H1 (cell line): ENCODE measurements around the gene SNED1.

ENCODE experiments used
- ATF2 ChIP-seq: IDR thresholded peaks from 2 replicates; pipeline ENCODE4 v1.6.1; 2012; ENCODE audit warnings: low read length, inconsistent platforms
- CTCF ChIP-seq, 3 experiments: IDR thresholded peaks; 1 replicate in 2 of 3; 2 replicates in 1 of 3; pipeline versions ENCODE4 v1.5.1 to v1.6.1; 2011; ENCODE audit warnings: low read length in 3 of 3, mild to moderate bottlenecking in 3 of 3, inconsistent platforms in 2 of 3, low read depth in 1 of 3, moderate library complexity in 1 of 3; ENCODE audit not compliant: insufficient read depth in 1 of 3; ENCODE audit errors: control extremely low read depth in 1 of 3
- EGR1 ChIP-seq: IDR thresholded peaks from 2 replicates; pipeline ENCODE4 v1.6.1; 2011; ENCODE audit warnings: low read depth, low read length, borderline replicate concordance
- POLR2A ChIP-seq, 2 experiments: IDR thresholded peaks; 1 replicate in 1 of 2; 2 replicates in 1 of 2; pipeline ENCODE4 v1.6.1; 2011; ENCODE audit warnings: low read depth in 2 of 2, low read length in 2 of 2, mild to moderate bottlenecking in 2 of 2; ENCODE audit errors: control extremely low read depth in 1 of 2
- RAD21 ChIP-seq, 2 experiments: IDR thresholded peaks in 1 of 2; conservative IDR thresholded peaks in 1 of 2; 2 replicates each; pipeline ENCODE4 v1.6.1; 2011; ENCODE audit warnings: low read depth in 2 of 2, low read length in 2 of 2, improper control_type of control experiment in 1 of 2, inconsistent platforms in 1 of 2, mild to moderate bottlenecking in 1 of 2, moderate library complexity in 1 of 2
- YY1 ChIP-seq: IDR thresholded peaks from 2 replicates; pipeline ENCODE4 v1.6.1; 2011; ENCODE audit warnings: low read depth, mild to moderate bottlenecking, low read length

DNA sequence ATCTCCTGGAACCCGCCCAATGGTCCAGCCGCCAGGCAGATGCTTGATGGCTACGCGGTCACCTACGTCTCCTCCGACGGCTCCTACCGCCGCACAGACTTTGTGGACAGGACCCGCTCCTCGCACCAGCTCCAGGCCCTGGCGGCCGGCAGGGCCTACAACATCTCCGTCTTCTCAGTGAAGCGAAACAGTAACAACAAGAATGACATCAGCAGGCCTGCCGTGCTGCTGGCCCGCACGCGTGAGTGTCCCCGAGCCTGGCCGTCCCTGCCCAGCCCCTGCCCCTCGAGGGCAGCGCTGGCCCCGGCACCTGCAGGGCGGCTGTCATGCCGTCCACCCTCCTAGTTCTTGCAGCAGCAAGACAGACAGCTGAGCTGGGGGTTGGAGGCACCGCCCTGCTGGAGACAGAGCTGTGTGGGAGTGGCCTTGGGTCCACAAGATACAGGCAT, 67.0 kb downstream of the SNED1 start:
- TF ChIP-seq RAD21 (IDR thresholded peaks at IDR 0.05 in 1 of 2, conservative IDR thresholded peaks at IDR 0.05 in 1 of 2; ENCODE audit: low read depth in 2 of 2, low read length in 2 of 2): no peak
- no peak for TF ChIP-seq EGR1
- no peak for TF ChIP-seq YY1
- no peak for TF ChIP-seq CTCF (IDR thresholded peaks at IDR 0.05; ENCODE audit: control extremely low read depth in 1 of 3, insufficient read depth in 1 of 3, low read depth in 1 of 3, low read length in 3 of 3)
- no peak for TF ChIP-seq POLR2A (IDR thresholded peaks at IDR 0.05; ENCODE audit: control extremely low read depth in 1 of 2, low read depth in 2 of 2, low read length in 2 of 2)
- TF ChIP-seq ATF2: no peak
